Neuron (in vitro differentiated cells): ENCODE results near the gene LIAS.

ENCODE experiments used
- H2AFZ ChIP-seq: one replicate; pipeline ENCODE4 v1.6.1; 2013; ENCODE audit warnings: low read depth, mild to moderate bottlenecking, inconsistent platforms, low read length, moderate library complexity
- H3K27me3 ChIP-seq: one replicate; pipeline ENCODE4 v1.6.1; 2013; ENCODE audit warnings: low read length; ENCODE audit not compliant: insufficient read depth
- H3K36me3 ChIP-seq: one replicate; pipeline ENCODE4 v1.6.1; 2013; ENCODE audit warnings: low read length; ENCODE audit not compliant: insufficient read depth
- H3K4me1 ChIP-seq: one replicate; pipeline ENCODE4 v1.6.1; 2013; ENCODE audit warnings: low read length; ENCODE audit not compliant: insufficient read depth
- H3K4me3 ChIP-seq: 2 replicates; pipeline ENCODE4 v1.5.1; 2013; ENCODE audit warnings: mild to moderate bottlenecking, low read length, moderate library complexity
- H3K9me3 ChIP-seq: one replicate; pipeline ENCODE4 v1.6.1; 2013; ENCODE audit warnings: low read length

LIAS gene

DNA sequence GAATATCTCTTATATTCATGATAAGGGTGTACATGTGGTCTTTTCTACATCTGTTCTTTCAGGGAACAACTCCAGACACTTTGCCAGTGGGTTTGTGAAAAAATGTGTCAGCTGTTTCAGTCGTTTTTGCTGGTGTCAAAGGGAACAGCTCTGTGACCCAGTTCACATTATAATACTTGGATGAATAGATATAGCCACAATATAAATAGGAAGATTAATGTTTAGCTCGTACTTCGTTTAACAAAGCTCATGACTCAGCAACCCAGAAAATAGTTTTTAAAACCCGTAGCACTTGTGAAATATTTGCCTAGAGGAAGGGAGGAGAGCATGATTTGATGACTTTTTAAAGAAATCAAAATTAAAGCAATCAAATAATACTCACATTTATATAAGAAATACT is 7.9 kb downstream of the LIAS start:
- H3K4me1 ChIP-seq, result no peaks in the 10 kb centered on the region
- no peak overlapping the region for H3K4me3 ChIP-seq
- H2AFZ ChIP-seq, result no peak overlapping the region
- peaks cover 17% of the 10 kb centered on the region for H3K36me3 ChIP-seq
- no peaks in the 10 kb centered on the region for H3K27me3 ChIP-seq
- no peaks in the 10 kb centered on the region for H3K9me3 ChIP-seq

DNA sequence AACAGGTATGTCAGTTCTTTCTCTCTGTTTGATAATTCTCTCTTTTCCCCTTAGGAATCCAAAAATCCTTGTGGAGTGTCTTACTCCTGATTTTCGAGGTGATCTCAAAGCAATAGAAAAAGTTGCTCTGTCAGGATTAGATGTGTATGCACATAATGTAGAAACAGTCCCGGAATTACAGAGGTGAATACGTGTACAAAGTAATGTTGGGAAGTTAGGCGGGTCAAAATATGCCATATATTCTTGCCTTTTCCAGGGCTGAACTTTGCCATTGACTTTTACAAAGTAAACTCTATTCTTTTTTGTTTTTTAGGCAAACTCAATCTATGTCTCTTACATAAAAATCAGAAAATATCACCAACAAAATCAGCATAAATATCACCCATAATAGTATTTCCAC is 8.6 kb downstream of the LIAS start:
- H3K4me1 ChIP-seq, result no peaks in the 10 kb centered on the region
- H3K36me3 ChIP-seq, result peaks cover 25% of the 10 kb centered on the region
- no peaks in the 10 kb centered on the region for H3K9me3 ChIP-seq
- no peak overlapping the region for H3K4me3 ChIP-seq
- no peak overlapping the region for H2AFZ ChIP-seq
- no peaks in the 10 kb centered on the region for H3K27me3 ChIP-seq

DNA sequence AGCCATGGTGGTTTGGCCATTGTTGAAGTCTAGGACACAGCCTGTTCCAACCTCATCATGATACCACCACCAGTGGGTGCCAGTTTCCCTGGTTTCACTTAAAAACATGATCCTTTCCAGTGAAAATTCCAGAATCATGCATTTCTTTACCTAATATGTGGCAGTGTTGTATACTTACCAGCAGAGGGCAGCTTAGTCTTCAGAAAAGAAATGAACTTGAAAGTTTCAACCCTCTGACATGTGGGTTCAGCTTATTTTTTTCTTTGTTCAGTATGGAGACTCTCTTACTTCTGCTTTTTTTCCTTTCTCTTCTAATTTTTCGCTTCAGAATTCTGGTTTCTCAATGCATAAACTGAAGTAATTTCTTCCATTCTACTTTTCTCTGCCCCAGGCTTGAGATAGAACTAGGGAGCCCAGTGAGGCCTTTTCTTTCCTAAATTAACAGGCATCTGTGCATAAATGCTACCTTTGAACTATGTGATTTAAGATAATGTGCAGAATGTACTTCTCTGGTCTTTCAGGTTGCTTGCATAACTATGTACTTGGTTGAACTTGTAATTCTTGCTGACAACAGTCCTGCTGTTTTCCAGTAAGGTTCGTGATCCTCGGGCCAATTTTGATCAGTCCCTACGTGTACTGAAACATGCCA is 10.7 kb downstream of the LIAS start:
- H3K4me3 ChIP-seq, result no peak overlapping the region
- peaks cover 28% of the 10 kb centered on the region for H3K36me3 ChIP-seq
- no peaks in the 10 kb centered on the region for H3K27me3 ChIP-seq
- no peaks in the 10 kb centered on the region for H3K9me3 ChIP-seq
- no peaks in the 10 kb centered on the region for H3K4me1 ChIP-seq
- H2AFZ ChIP-seq, result peak overlapping the region; percentile 49

DNA sequence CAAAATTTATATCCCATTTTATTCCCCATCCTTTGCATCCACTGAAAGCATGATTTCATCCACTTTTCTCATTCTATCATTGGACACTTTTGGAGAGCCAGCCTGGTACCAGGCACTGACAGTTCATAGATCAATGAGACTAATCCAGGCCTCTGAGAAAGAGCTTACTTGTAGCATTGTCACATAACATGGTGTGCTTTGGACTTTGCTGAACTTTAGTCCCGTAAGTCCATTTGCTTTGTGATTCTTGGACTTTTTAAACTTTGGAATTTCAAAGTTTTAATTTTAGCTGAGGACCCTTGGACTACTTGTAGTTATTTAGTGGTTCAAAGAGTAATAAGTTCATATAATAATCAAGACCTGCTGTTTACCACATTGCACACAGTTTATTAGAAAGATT is 11.5 kb downstream of the LIAS start:
- Histone ChIP-seq H3K27me3 (no peaks in the 10 kb centered on the region), H3K36me3 (peaks cover 24% of the 10 kb centered on the region)

DNA sequence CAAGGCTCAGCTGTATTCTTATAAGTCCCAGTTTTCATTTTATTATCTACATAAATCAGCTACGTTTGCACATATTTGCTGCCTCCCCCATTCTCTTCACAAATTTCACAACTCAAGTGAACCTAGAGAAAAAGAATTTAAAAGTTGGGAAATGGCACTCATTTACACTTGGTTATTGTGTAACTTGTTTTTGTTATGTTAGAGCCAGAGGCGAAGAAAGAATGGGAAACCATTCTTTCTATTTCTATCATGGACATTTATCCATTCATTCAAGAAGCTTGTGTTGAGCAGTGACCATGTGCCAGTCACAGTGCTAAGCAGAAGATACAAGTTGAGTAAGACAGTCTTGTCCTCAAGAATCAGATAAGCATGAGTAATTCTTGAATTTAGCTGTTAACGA is 13.5 kb downstream of the LIAS start:
- no peaks in the 10 kb centered on the region for H3K9me3 ChIP-seq
- no peaks in the 10 kb centered on the region for H3K4me1 ChIP-seq
- no peaks in the 10 kb centered on the region for H3K27me3 ChIP-seq
- no peak overlapping the region for H2AFZ ChIP-seq
- H3K4me3 ChIP-seq, result no peak overlapping the region
- peaks cover 29% of the 10 kb centered on the region for H3K36me3 ChIP-seq

More for the DNA sequence above, 11.5 kb downstream of the LIAS start:
- no peaks in the 10 kb centered on the region for H3K4me1 ChIP-seq
- no peak overlapping the region for H3K4me3 ChIP-seq
- H3K9me3 ChIP-seq, result no peaks in the 10 kb centered on the region
- H2AFZ ChIP-seq, result no peak overlapping the region

DNA sequence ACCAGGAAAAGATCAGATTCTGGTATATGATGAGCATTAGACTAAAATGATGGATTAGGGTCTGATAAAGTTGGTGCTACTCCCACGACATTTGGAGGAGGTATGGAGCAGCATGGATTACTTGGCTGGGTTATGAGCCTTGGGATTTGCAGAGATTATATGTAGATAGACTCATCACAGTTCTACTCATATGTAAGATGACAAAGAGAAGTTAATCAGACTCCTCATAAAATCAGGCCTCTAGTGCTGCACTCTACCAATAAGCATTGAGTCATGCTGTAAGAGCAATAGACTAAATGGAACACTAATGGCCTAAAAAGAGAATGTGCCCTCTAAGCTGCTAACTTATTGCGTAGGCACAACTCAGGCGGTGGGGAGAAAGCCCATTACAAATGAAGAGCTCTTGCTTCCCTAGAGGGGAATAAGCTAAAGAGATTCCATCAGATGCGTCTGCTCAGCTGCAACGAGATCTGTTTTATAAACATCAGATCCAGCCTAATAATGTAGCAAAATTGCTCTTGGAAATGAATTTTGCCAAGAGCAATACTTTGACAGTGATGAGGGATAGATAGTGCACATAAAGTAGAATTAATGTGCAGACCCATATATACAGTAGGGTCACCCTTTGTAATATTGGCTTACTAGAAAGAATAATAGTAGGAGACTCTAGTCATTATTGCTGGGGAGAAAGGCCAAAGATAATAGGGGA is 17.5 kb downstream of the LIAS start:
- H3K9me3 ChIP-seq, result peaks cover 5% of the 10 kb centered on the region
- no peak overlapping the region for H2AFZ ChIP-seq
- H3K4me3 ChIP-seq, result no peak overlapping the region
- no peaks in the 10 kb centered on the region for H3K4me1 ChIP-seq
- peaks cover 31% of the 10 kb centered on the region for H3K36me3 ChIP-seq
- no peaks in the 10 kb centered on the region for H3K27me3 ChIP-seq

DNA sequence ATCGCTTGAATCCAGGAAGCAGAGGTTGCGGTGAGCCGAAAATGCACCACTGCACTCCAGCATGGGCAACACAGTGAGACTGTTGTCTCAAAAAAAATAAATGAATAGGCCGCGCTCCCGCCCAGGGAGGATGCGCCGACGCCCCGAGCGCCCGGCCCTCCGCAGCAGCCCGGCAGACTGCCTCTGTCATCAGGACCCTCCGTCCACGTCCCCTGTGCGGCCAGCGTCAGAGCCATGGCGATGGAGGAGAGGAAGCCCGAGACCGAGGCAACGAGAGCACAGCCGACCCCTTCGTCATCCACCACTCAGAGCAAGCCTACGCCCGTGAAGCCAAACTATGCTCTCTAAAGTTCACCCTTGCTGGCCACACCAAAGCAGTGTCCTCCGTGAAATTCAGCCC is 21.4 kb downstream of the LIAS start:
- H3K27me3 ChIP-seq, result no peaks in the 10 kb centered on the region
- no peaks in the 10 kb centered on the region for H3K4me1 ChIP-seq
- peaks cover 5% of the 10 kb centered on the region for H3K9me3 ChIP-seq
- no peak overlapping the region for H2AFZ ChIP-seq
- no peak overlapping the region for H3K4me3 ChIP-seq
- H3K36me3 ChIP-seq, result peaks cover 11% of the 10 kb centered on the region

DNA sequence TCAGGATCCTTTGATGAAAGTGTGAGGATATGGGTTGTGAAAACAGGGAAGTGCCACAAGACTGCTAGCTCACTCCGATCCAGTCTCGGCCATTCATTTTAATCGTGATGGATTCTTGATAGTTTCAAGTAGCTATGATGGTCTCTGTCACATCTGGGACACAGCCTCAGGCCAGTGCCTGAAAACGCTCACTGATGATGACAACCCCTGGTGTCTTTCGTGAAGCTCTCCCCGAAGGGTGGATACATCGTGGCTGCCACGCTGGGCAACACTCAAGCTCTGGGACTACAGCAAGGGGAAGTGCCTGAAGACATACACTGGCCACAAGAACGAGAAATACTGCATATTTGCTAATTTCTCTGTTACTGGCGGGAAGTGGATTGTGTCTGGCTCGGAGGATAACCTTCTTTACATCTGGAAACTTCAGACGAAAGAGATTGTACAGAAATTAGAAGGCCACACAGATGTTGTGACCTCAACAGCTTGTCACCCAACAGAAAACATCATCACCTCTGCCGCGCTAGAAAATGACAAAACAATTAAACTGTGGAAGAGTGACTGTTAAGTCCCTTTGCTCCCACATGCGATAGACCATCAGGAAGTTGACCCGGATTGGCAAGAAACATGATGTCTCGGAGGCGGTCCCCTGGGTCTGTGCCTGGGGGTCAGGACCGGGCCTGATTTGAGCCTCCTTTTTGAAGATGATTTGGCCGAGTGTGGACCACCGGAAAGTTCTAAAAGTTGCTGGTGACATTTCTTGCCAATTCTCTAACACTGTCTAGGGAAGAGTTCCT is 22.2 kb downstream of the LIAS start:
- H2AFZ ChIP-seq, result no peak overlapping the region
- H3K9me3 ChIP-seq, result peaks cover 5% of the 10 kb centered on the region
- H3K36me3 ChIP-seq, result peaks cover 11% of the 10 kb centered on the region
- no peaks in the 10 kb centered on the region for H3K4me1 ChIP-seq
- H3K27me3 ChIP-seq, result no peaks in the 10 kb centered on the region
- no peak overlapping the region for H3K4me3 ChIP-seq

DNA sequence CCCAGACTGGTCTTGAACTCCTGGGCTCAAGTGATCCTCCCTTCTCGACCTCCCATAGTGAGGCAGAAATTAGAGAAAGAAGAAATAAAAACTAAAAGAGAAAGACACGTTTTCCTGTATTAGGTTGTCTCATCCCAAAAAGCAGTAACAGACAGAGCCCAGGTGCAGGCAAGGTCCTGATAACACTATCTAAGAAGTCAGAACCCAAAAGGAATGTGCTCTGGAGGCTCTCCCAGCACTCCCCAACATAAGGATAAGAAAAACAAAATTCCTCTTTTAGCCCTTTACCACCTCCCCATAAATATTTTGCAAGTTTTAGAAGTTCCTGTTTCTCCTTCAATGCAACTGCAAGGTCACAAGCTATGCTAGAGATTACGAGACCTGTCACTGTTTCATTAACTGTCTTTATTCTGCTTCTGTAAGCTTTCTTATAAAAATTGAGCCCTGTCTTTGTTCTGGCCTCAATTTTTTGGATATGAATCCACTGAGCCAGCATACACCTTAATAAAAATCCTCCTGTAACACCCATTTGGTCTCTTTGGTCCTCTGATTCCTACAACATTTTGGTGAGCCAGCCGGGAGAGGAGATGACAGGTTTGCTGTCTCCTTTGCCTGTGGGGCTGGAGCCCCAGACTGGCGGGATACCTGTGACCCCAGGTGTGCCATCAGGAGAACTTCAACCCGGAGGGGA is 25.9 kb downstream of the LIAS start:
- Histone ChIP-seq H3K36me3 (no peaks in the 10 kb centered on the region), H3K9me3 (peaks cover 5% of the 10 kb centered on the region), H3K4me1 (no peaks in the 10 kb centered on the region), H3K4me3 (no peak overlapping the region), H2AFZ (no peak overlapping the region), H3K27me3 (no peaks in the 10 kb centered on the region)

DNA sequence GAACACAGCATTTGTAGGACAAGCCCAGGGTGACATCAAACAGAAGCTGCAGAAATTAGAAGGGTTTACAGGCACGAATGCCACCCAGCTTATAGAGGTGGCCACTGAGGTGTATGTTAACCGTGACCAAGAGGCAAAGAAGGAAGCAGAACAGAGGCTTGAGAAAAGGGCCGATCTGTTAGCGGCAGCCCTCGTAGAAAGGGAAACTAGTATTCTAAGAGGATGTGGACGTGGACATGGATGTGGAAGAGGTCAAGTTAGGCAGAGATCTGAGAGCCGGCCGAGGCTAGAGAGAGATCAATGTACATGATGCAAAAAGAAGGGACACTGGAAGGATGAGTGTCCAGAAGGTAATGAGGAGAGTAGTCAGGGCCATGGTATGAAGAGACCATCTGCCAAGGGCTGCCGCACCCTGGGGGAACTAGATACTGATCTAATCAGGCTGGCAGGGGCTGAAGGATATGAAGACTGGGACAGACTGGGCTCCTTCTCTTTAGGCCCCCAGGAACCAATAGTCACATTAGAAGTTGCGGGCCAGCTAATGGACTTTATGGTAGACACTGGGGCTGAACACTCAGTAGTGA is 27.5 kb downstream of the LIAS start:
- no peaks in the 10 kb centered on the region for H3K36me3 ChIP-seq
- H3K4me1 ChIP-seq, result no peaks in the 10 kb centered on the region
- H3K4me3 ChIP-seq, result no peak overlapping the region
- no peaks in the 10 kb centered on the region for H3K27me3 ChIP-seq
- H2AFZ ChIP-seq, result no peak overlapping the region
- no peaks in the 10 kb centered on the region for H3K9me3 ChIP-seq

DNA sequence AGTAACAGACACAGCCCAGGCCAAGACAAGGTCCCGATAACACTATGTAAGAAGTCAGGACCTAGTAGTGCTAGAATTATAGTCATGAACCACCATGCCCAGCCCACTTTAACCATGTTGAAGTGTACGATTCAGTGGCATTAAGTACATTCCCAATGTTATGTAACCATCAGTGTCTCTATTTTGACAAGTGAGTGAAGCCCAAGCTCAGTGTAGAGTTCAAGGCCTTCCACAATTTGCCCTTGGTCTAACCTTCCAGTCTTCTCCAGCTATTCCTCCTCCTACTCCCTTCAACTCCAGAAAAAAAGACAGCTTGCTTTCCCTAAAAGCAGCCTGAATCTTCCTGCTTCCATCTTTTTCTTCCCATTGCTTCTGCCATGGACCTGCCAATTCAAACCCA is 31.5 kb downstream of the LIAS start:
- H3K27me3 ChIP-seq, result no peaks in the 10 kb centered on the region
- no peaks in the 10 kb centered on the region for H3K4me1 ChIP-seq
- H3K4me3 ChIP-seq, result no peak overlapping the region
- no peaks in the 10 kb centered on the region for H3K36me3 ChIP-seq
- no peak overlapping the region for H2AFZ ChIP-seq
- H3K9me3 ChIP-seq, result no peaks in the 10 kb centered on the region

DNA sequence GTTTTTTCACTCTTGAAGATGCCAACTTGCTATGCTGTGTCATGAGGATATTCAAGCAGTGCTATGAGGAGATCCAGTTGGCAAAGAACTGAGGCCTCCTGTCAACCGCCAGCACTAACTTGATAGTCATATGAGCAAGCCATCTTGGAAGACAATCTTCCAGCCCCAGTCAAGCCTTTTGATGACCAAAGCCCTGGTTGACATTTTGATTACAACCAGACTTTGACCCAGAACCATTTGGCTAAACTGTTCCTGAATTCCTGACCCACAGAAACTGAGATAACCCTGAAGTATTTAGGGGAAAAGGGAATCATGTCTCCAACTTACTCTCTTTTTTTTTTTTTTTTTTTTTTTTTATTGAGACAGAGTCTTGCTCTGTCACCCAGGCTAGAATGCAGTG is 35.5 kb downstream of the LIAS start:
- no peaks in the 10 kb centered on the region for H3K27me3 ChIP-seq
- peaks cover 14% of the 10 kb centered on the region for H3K36me3 ChIP-seq
- no peak overlapping the region for H2AFZ ChIP-seq
- no peaks in the 10 kb centered on the region for H3K9me3 ChIP-seq
- H3K4me3 ChIP-seq, result no peak overlapping the region
- no peaks in the 10 kb centered on the region for H3K4me1 ChIP-seq
